Upper lobe of right lung (tissue), 1 donor: ENCODE results near the gene C8A. TPM values are rescaled to one million over a fixed set of nuclear protein-coding genes. Genes with fewer than 3 reads are reported as not detected.

Experiments
- ATAC-seq: fragments of 200-7000 bp; cut with Tn5 transposase; one replicate; pipeline ENCODE4 v1.9.1; 2020; ENCODE audit warnings: mild to moderate bottlenecking, moderate library complexity
- DNase-seq: peaks from one replicate; pipeline ENCODE4 v3.0.0-alpha.2; 2020
- H3K27ac ChIP-seq: fragments of 200-600 bp; one replicate; pipeline ENCODE4 v1.8.0; 2022
- H3K27me3 ChIP-seq: fragments of 200-600 bp; one replicate; pipeline ENCODE4 v1.8.0; 2022; ENCODE audit warnings: mild to moderate bottlenecking
- H3K36me3 ChIP-seq: fragments of 200-600 bp; one replicate; pipeline ENCODE4 v1.8.0; 2022
- H3K4me1 ChIP-seq: fragments of 200-600 bp; one replicate; pipeline ENCODE4 v1.8.0; 2022
- H3K4me3 ChIP-seq: fragments of 200-600 bp; one replicate; pipeline ENCODE4 v1.8.0; 2022; ENCODE audit warnings: mild to moderate bottlenecking
- H3K9me3 ChIP-seq: fragments of 200-600 bp; one replicate; pipeline ENCODE4 v1.8.0; 2022
- CTCF ChIP-seq: fragments of 200-600 bp; IDR thresholded peaks from one replicate; pipeline ENCODE4 v1.8.0; 2022; ENCODE audit warnings: antibody characterized with exemption
- intact Hi-C: fragments of 100-400 bp; cut with DNase I; formaldehyde crosslinking; loops from one replicate; pipeline ENCODE4 v1.11.0; 2022
- total RNA-seq: library from RNA; stranded (reverse); fragmentation: NEBNext Ultra II Directional; extraction: Animal tissue kit (Norgen Biotek cat#: 25700); gene quantifications from one replicate; pipeline ENCODE4 v1.2.1, GENCODE V29; 2021
- donor health status: DM: no; HTN: yes; CAD: no; lungs with severe emphysema.

C8A gene
- total RNA-seq, 1 donor from 2014 or later: not detected

GRCh38 chr1:56938646-56939045 lies 84.0 kb downstream of the C8A start:
- no peak for TF ChIP-seq CTCF
- DNase-seq (no peak), ATAC-seq (no peak)
- Histone ChIP-seq H3K36me3 (no peaks in the 10 kb centered on the region), H3K27ac (no peak overlapping the region), H3K27me3 (no peaks in the 10 kb centered on the region), H3K4me3 (no peak overlapping the region), H3K4me1 (no peaks in the 10 kb centered on the region), H3K9me3 (no peaks in the 10 kb centered on the region)
- intact Hi-C loops: no loop called here

- Histone ChIP-seq H3K4me1 (no peaks in the 10 kb centered on the region), H3K9me3 (no peaks in the 10 kb centered on the region), H3K27me3 (no peaks in the 10 kb centered on the region), H3K27ac (no peak overlapping the region), H3K4me3 (no peak overlapping the region), H3K36me3 (no peaks in the 10 kb centered on the region)
- no peak for ATAC-seq
- intact Hi-C loops: no loop called here
- no peak for TF ChIP-seq CTCF
- DNase-seq: no peak
These were observed 84.6 kb downstream of the C8A start for GRCh38 chr1:56939209-56939608.

- intact Hi-C loops: no loop called here
- DNase-seq (no peak), ATAC-seq (no peak)
- Histone ChIP-seq H3K9me3 (no peaks in the 10 kb centered on the region), H3K4me3 (no peak overlapping the region), H3K27ac (no peak overlapping the region), H3K27me3 (no peaks in the 10 kb centered on the region), H3K4me1 (no peaks in the 10 kb centered on the region), H3K36me3 (no peaks in the 10 kb centered on the region)
- TF ChIP-seq CTCF: no peak
These were observed 85.4 kb downstream of the C8A start for GRCh38 chr1:56940039-56940438.

- TF ChIP-seq CTCF: no peak
- no peaks in the 10 kb centered on the region for H3K9me3 ChIP-seq
- H3K4me1 ChIP-seq: no peaks in the 10 kb centered on the region
- no peaks in the 10 kb centered on the region for H3K36me3 ChIP-seq
- DNase-seq (no peak), ATAC-seq (no peak)
- H3K4me3 ChIP-seq: no peak overlapping the region
- intact Hi-C loops: no loop called here
- H3K27ac ChIP-seq: no peak overlapping the region
- no peaks in the 10 kb centered on the region for H3K27me3 ChIP-seq
These were observed 93.9 kb downstream of the C8A start for GRCh38 chr1:56948403-56949023.

GRCh38 chr1:56952501-56952900 lies 97.9 kb downstream of the C8A start:
- Histone ChIP-seq H3K27me3 (no peaks in the 10 kb centered on the region), H3K4me3 (no peak overlapping the region), H3K4me1 (no peaks in the 10 kb centered on the region), H3K36me3 (no peaks in the 10 kb centered on the region), H3K27ac (no peak overlapping the region), H3K9me3 (no peaks in the 10 kb centered on the region)
- TF ChIP-seq CTCF: no peak
- intact Hi-C loops: no loop called here
- DNase-seq (no peak), ATAC-seq (no peak)

- Histone ChIP-seq H3K4me1 (no peaks in the 10 kb centered on the region), H3K27me3 (no peaks in the 10 kb centered on the region), H3K27ac (no peak overlapping the region), H3K4me3 (no peak overlapping the region), H3K36me3 (no peaks in the 10 kb centered on the region), H3K9me3 (no peaks in the 10 kb centered on the region)
- intact Hi-C loops: no loop called here
- ATAC-seq (no peak), DNase-seq (no peak)
- TF ChIP-seq CTCF: no peak
These were observed 98.8 kb downstream of the C8A start for GRCh38 chr1:56953386-56953785.
